Mononuclear cell (primary cell): Measurements from ENCODE around the gene TMEM200A. TPM values are rescaled to one million over a fixed set of nuclear protein-coding genes. Genes with fewer than 3 reads are reported as not detected.
A peak's percentile ranks its signal among the peaks of the same experiment; 100 is the strongest.
"Not testable (repeated sequence)": the region's sequence is repeated elsewhere in the genome, so short reads cannot be mapped to it uniquely, and the experiment has no call there.

Source experiments
- H3K27me3 ChIP-seq: 2 replicates; pipeline ENCODE4 v1.6.0; 2011; ENCODE audit warnings: low read length, control low read depth; ENCODE audit not compliant: insufficient read depth
- H3K4me1 ChIP-seq: 2 replicates; pipeline ENCODE4 v1.5.1; 2011; ENCODE audit warnings: mild to moderate bottlenecking, low read length, control low read depth; ENCODE audit not compliant: insufficient read depth
- H3K4me3 ChIP-seq: 2 replicates; pipeline ENCODE4 v1.5.1; 2011; ENCODE audit warnings: mild to moderate bottlenecking, low read length, moderate library complexity
- H3K9me3 ChIP-seq: 2 replicates; pipeline ENCODE4 v1.5.1; 2011; ENCODE audit warnings: low read depth, mild to moderate bottlenecking, control low read depth, low read length
- total RNA-seq: library from RNA; depleted of rRNA; stranded (reverse); fragments of >200 nt; gene quantifications from one replicate; pipeline ENCODE4 v1.2.3, GENCODE V29; 2012

TMEM200A gene
- 0.63 TPM for total RNA-seq

GRCh38 chr6:130365166-130366106 is at the start of gene TMEM200A:
Gene TMEM200A, plus strand, starts transcription at chr6:130366017. Its CDS starts 74,406 bp downstream, at chr6:130440423.
- peaks cover 13% of the 10 kb centered on the region for H3K4me1 ChIP-seq
- H3K4me3 ChIP-seq = peak within 1 kb of the TSS; percentile 41
- no peaks in the 10 kb centered on the region for H3K9me3 ChIP-seq
- peaks cover 47% of the 10 kb centered on the region for H3K27me3 ChIP-seq

- Histone ChIP-seq H3K4me1 (no peaks in the 10 kb centered on the region), H3K27me3 (no peaks in the 10 kb centered on the region), H3K4me3 (no peak overlapping the region), H3K9me3 (no peaks in the 10 kb centered on the region)
These were observed 44.9 kb upstream of the TMEM200A start for GRCh38 chr6:130320908-130321307.

GRCh38 chr6:130322673-130323268 is 43.0 kb upstream of the TMEM200A start:
- no peaks in the 10 kb centered on the region for H3K27me3 ChIP-seq
- no peaks in the 10 kb centered on the region for H3K4me1 ChIP-seq
- no peaks in the 10 kb centered on the region for H3K9me3 ChIP-seq
- no peak overlapping the region for H3K4me3 ChIP-seq

- Histone ChIP-seq H3K4me3 (no peak overlapping the region), H3K9me3 (no peaks in the 10 kb centered on the region), H3K27me3 (no peaks in the 10 kb centered on the region), H3K4me1 (no peaks in the 10 kb centered on the region)
These were observed 41.2 kb upstream of the TMEM200A start for GRCh38 chr6:130324657-130325056.

GRCh38 chr6:130326496-130326895 is 39.3 kb upstream of the TMEM200A start:
- H3K4me3 ChIP-seq = no peak overlapping the region
- no peaks in the 10 kb centered on the region for H3K9me3 ChIP-seq
- H3K27me3 ChIP-seq = no peaks in the 10 kb centered on the region
- H3K4me1 ChIP-seq = no peaks in the 10 kb centered on the region

- H3K9me3 ChIP-seq = no peaks in the 10 kb centered on the region
- H3K27me3 ChIP-seq = no peaks in the 10 kb centered on the region
- H3K4me3 ChIP-seq = no peak overlapping the region
- no peaks in the 10 kb centered on the region for H3K4me1 ChIP-seq
These were observed 28.3 kb upstream of the TMEM200A start for GRCh38 chr6:130337534-130337933.

GRCh38 chr6:130346324-130346723 is 19.5 kb upstream of the TMEM200A start:
- not testable (repeated sequence) for H3K27me3 ChIP-seq, H3K4me1 ChIP-seq, H3K9me3 ChIP-seq, H3K4me3 ChIP-seq

GRCh38 chr6:130354322-130354721 is 11.5 kb upstream of the TMEM200A start:
- Histone ChIP-seq H3K4me3 (no peak overlapping the region), H3K27me3 (no peaks in the 10 kb centered on the region), H3K9me3 (no peaks in the 10 kb centered on the region)

GRCh38 chr6:130355572-130355971 is 10.2 kb upstream of the TMEM200A start:
- Histone ChIP-seq H3K9me3 (no peaks in the 10 kb centered on the region), H3K4me1 (no peaks in the 10 kb centered on the region), H3K4me3 (no peak overlapping the region), H3K27me3 (no peaks in the 10 kb centered on the region)

More at GRCh38 chr6:130354322-130354721, 11.5 kb upstream of the TMEM200A start:
- no peaks in the 10 kb centered on the region for H3K4me1 ChIP-seq

GRCh38 chr6:130357436-130357835 is 8.4 kb upstream of the TMEM200A start:
- Histone ChIP-seq H3K4me1 (no peaks in the 10 kb centered on the region), H3K4me3 (no peak overlapping the region), H3K9me3 (no peaks in the 10 kb centered on the region), H3K27me3 (no peaks in the 10 kb centered on the region)

GRCh38 chr6:130359736-130360135 is 6.1 kb upstream of the TMEM200A start:
- Histone ChIP-seq H3K27me3 (peaks cover 14% of the 10 kb centered on the region), H3K4me3 (no peak overlapping the region)

GRCh38 chr6:130362128-130362527 is 3.7 kb upstream of the TMEM200A start:
- Histone ChIP-seq H3K9me3 (no peaks in the 10 kb centered on the region), H3K4me1 (peaks cover 13% of the 10 kb centered on the region), H3K4me3 (no peak overlapping the region), H3K27me3 (peaks cover 32% of the 10 kb centered on the region)

More at GRCh38 chr6:130359736-130360135, 6.1 kb upstream of the TMEM200A start:
- peaks cover under 1% of the 10 kb centered on the region for H3K4me1 ChIP-seq
- no peaks in the 10 kb centered on the region for H3K9me3 ChIP-seq

- H3K4me3 ChIP-seq = no peak overlapping the region
- H3K4me1 ChIP-seq = peaks cover 13% of the 10 kb centered on the region
- peaks cover 47% of the 10 kb centered on the region for H3K27me3 ChIP-seq
- H3K9me3 ChIP-seq = no peaks in the 10 kb centered on the region
These were observed 1.5 kb upstream of the TMEM200A start for GRCh38 chr6:130364224-130364780.

- Histone ChIP-seq H3K27me3 (peaks cover 47% of the 10 kb centered on the region), H3K9me3 (no peaks in the 10 kb centered on the region), H3K4me3 (peak overlapping the region; percentile 41), H3K4me1 (peaks cover 13% of the 10 kb centered on the region)
These were observed 539 bp downstream of the TMEM200A start for GRCh38 chr6:130366107-130367005.
